Measurements from ENCODE around the gene CSNK1E.

DNA sequence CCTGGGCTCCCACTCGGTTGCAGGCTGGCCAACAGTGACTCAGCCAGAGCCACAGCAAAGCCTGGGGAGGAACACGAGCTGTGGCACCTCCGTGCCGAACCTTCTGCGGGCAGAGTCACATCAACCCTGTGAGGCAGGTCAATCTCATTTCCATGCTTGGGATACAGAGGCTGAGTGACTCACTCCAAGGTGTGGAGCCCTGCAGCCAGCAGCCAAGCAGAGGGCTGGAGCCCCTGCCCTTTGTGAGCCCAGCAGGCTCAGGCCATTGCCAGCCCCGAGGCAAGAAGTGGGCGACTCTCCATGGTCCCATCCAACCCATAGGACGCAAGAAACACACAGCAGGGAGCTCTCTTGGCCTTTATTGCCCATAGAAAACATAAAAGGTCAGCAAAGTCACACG lies 21.4 kb downstream of the CSNK1E start:
- TF ChIP-seq CTCF (IDR thresholded peaks at IDR 0.05) = no peak
- TF ChIP-seq POLR2A (IDR thresholded peaks at IDR 0.05) = no peak
- no peak for TF ChIP-seq POLR2AphosphoS5 (IDR thresholded peaks at IDR 0.05)
- no peak for TF ChIP-seq EP300 (IDR thresholded peaks at IDR 0.05)

Measured in upper lobe of left lung (tissue), 4 donors.